Kidney (tissue), 14 donors: ENCODE results near the gene ENTR1. TPM values are rescaled to one million over a fixed set of nuclear protein-coding genes. Genes with fewer than 3 reads are reported as not detected.

Experiments used
- DNase-seq, 5 donors: peaks; one replicate each; pipeline ENCODE4 v3.0.0-alpha.2; 2013 to 2020
- FAIRE-seq: peaks from 2 replicates; lab custom pipeline; 2012; peaks lifted over from hg19 to GRCh38; lab: Jason Lieb, UNC
- H3K27ac ChIP-seq, 2 donors: one replicate each; pipeline ENCODE4 v1.7.0; 2013; ENCODE audit warnings: low read depth in 2 of 2, low read length in 2 of 2, inconsistent platforms in 1 of 2
- H3K27me3 ChIP-seq: one replicate; pipeline ENCODE4 v1.7.1; 2013; ENCODE audit warnings: low read length, inconsistent platforms; ENCODE audit not compliant: control insufficient read depth, insufficient read depth
- H3K36me3 ChIP-seq, 3 donors: one replicate each; pipeline versions ENCODE4 v1.7.0 to v1.7.1; 2013; ENCODE audit warnings: low read length in 3 of 3, control low read depth in 1 of 3, inconsistent platforms in 1 of 3; ENCODE audit not compliant: insufficient read depth in 3 of 3, control insufficient read depth in 2 of 3
- H3K4me1 ChIP-seq, 3 donors: one replicate each; pipeline versions ENCODE4 v1.7.0 to v1.7.1; 2013; ENCODE audit warnings: low read length in 3 of 3, inconsistent platforms in 1 of 3, low read depth in 1 of 3; ENCODE audit not compliant: control insufficient read depth in 2 of 3, insufficient read depth in 2 of 3
- H3K4me3 ChIP-seq, 3 donors: one replicate each; pipeline versions ENCODE4 v1.7.0 to v1.8.1; 2013; ENCODE audit warnings: low read length in 3 of 3, control low read depth in 1 of 3, inconsistent platforms in 1 of 3
- H3K9ac ChIP-seq, 3 donors: one replicate each; pipeline versions ENCODE4 v1.7.0 to v1.7.1; 2013; ENCODE audit warnings: low read length in 3 of 3, control low read depth in 1 of 3, inconsistent platforms in 1 of 3
- H3K9me3 ChIP-seq, 3 donors: one replicate each; pipeline versions ENCODE4 v1.7.0 to v1.7.1; 2013; ENCODE audit warnings: low read length in 3 of 3, control low read depth in 1 of 3, inconsistent platforms in 1 of 3; ENCODE audit not compliant: control insufficient read depth in 2 of 3, insufficient read depth in 1 of 3
- CTCF ChIP-seq: IDR thresholded peaks from 3 replicates; pipeline ENCODE4 v1.5.1; 2012; ENCODE audit warnings: mild to moderate bottlenecking, moderate library complexity, borderline replicate concordance; ENCODE audit not compliant: insufficient read depth; ENCODE audit errors: extremely low read depth
- intact Hi-C: fragments of 100-400 bp; cut with DNase I; formaldehyde crosslinking; loops from one replicate; pipeline ENCODE4 v1.11.1; 2022
- polyA plus RNA-seq: library from polyadenylated mRNA; stranded (reverse); fragments of 350-450 nt; fragmentation: Illumina TruSeq; extraction: RNeasy Lipid Tissue Mini Kit (QIAGEN cat#74804); gene quantifications from one replicate; pipeline ENCODE4 v1.2.3, GENCODE V29; 2014; ENCODE audit warnings: low read depth, low replicate concordance; ENCODE audit not compliant: insufficient read depth
- total RNA-seq: library from RNA; stranded (reverse); fragmentation: NEBNext Ultra II Directional; extraction: Animal tissue kit (Norgen Biotek cat#: 25700); gene quantifications from one replicate; pipeline ENCODE4 v1.2.1, GENCODE V29; 2021
- donor health status: control.
- donor health status: control.
- donor health status: control.
- donor health status: control.
- donor health status: control.
- donor health status: DM: yes; HTN: yes; CAD: no.
- donor health status: Normal renal cell carcinoma (clear cell type).

ENTR1 gene
- total and polyA plus RNA-seq, 2 donors from 2014 or later, result 25.9 to 36.2 TPM

- Histone ChIP-seq H3K27ac (no peak overlapping the region), H3K4me3 (no peak overlapping the region), H3K27me3 (no peaks in the 10 kb centered on the region), H3K9ac (no peak overlapping the region), H3K4me1 (peaks cover 0 to 15% (median 4%) of the 10 kb centered on the region in 3 donors), H3K9me3 (no peaks in the 10 kb centered on the region), H3K36me3 (peaks cover 0 to 2% (median 0%) of the 10 kb centered on the region in 3 donors)
- FAIRE-seq (no peak), DNase-seq (peak in 4 of 5 donors; percentile 11 to 75 (median 24))
- intact Hi-C loops, result no loop called here
- TF ChIP-seq CTCF, result no peak
These were observed 25.7 kb upstream of the ENTR1 start for GRCh38 chr9:136436055-136436634.

- TF ChIP-seq CTCF, result no peak
- no peaks in the 10 kb centered on the region for H3K9me3 ChIP-seq
These were observed 24.3 kb upstream of the ENTR1 start for GRCh38 chr9:136434580-136435169.

GRCh38 chr9:136433849-136434579, 23.6 kb upstream of the ENTR1 start:
- DNase-seq, result peak in 1 of 5 donors; percentile 73
- H3K9me3 ChIP-seq, result no peaks in the 10 kb centered on the region
- H3K27me3 ChIP-seq, result no peaks in the 10 kb centered on the region
- peaks cover 0 to 4% (median 0%) of the 10 kb centered on the region in 3 donors for H3K36me3 ChIP-seq
- no peak overlapping the region for H3K4me3 ChIP-seq
- intact Hi-C loops, result no loop called here
- H3K9ac ChIP-seq, result no peak overlapping the region
- no peak overlapping the region for H3K27ac ChIP-seq
- peaks cover 0 to 11% (median 0%) of the 10 kb centered on the region in 3 donors for H3K4me1 ChIP-seq
- FAIRE-seq, result no peak
- no peak for TF ChIP-seq CTCF

More at GRCh38 chr9:136434580-136435169, 24.3 kb upstream of the ENTR1 start:
- H3K27ac ChIP-seq, result no peak overlapping the region
- FAIRE-seq (no peak), DNase-seq (peak in 1 of 5 donors; percentile 66)
- H3K36me3 ChIP-seq, result peaks cover 0 to 4% (median 0%) of the 10 kb centered on the region in 3 donors
- H3K4me3 ChIP-seq, result no peak overlapping the region
- no peak overlapping the region for H3K9ac ChIP-seq
- no peaks in the 10 kb centered on the region for H3K27me3 ChIP-seq
- intact Hi-C loops, result no loop called here
- H3K4me1 ChIP-seq, result peaks cover 0 to 11% (median 0%) of the 10 kb centered on the region in 3 donors
